Measurements from ENCODE around the gene MYPOP. TPM values are rescaled to one million over a fixed set of nuclear protein-coding genes. Genes with fewer than 3 reads are reported as not detected.

The MYPOP gene
- total RNA-seq, 2 experiments from 2014 or later = 4.5 to 4.8 TPM

GRCh38 chr19:45866400-45867176 is 35.8 kb downstream of the MYPOP start:
- peaks cover 3% of the 10 kb centered on the region for H3K36me3 Mint-ChIP-seq (ENCODE audit: low read depth)
- H3K27ac Mint-ChIP-seq = no peak overlapping the region
- intact Hi-C loops (cut with micrococcal nuclease) = loop anchor here (10.0 kb wide), 1 partner anchor 282 kb away; the partner anchor contains the start of gene OPA3
- H3K27me3 Mint-ChIP-seq (ENCODE audit: low read depth) = peaks cover 23% of the 10 kb centered on the region
- H3K9me3 Mint-ChIP-seq = no peaks in the 10 kb centered on the region
- H3K4me3 Mint-ChIP-seq = no peak overlapping the region
- H3K4me1 Mint-ChIP-seq (ENCODE audit: low read depth) = peaks cover 17% of the 10 kb centered on the region
- CTCF ChIA-PET = interaction anchor here (1.0 kb wide), 1 partner anchor 16 kb away, joined by 3 read pairs; no protein-coding TSS in a partner anchor
- DNase-seq = no peak

GRCh38 chr19:45865269-45865948 is 37.0 kb downstream of the MYPOP start:
- Mint-ChIP-seq H3K9me3 (no peaks in the 10 kb centered on the region), H3K27ac (no peak overlapping the region), H3K36me3 (ENCODE audit: low read depth) (peaks cover 3% of the 10 kb centered on the region), H3K4me3 (no peak overlapping the region), H3K4me1 (ENCODE audit: low read depth) (peaks cover 20% of the 10 kb centered on the region), H3K27me3 (ENCODE audit: low read depth) (peaks cover 23% of the 10 kb centered on the region)
- CTCF ChIA-PET = interaction anchor here (1.9 to 2.7 kb wide), 2 partner anchors 18 to 37 kb away, joined by 5 to 84 read pairs; partner anchors contain the start of genes IRF2BP1 and MYPOP
- no peak for DNase-seq
- intact Hi-C loops (cut with micrococcal nuclease) = loop anchor here (10.0 kb wide), 1 partner anchor 281 kb away; the partner anchor contains the start of gene OPA3

GRCh38 chr19:45864629-45865082 is 37.8 kb downstream of the MYPOP start:
- Mint-ChIP-seq H3K27me3 (ENCODE audit: low read depth) (peaks cover 23% of the 10 kb centered on the region), H3K4me1 (ENCODE audit: low read depth) (peaks cover 20% of the 10 kb centered on the region), H3K36me3 (ENCODE audit: low read depth) (peaks cover 3% of the 10 kb centered on the region), H3K27ac (no peak overlapping the region), H3K9me3 (no peaks in the 10 kb centered on the region), H3K4me3 (peak overlapping the region; percentile 59)
- CTCF ChIA-PET = interaction anchor here (1.2 to 2.7 kb wide), 6 partner anchors 8 to 146 kb away, joined by 3 to 84 read pairs (median 6); partner anchors contain the start of genes IRF2BP1 and MYPOP
- DNase-seq = no peak
- intact Hi-C loops (cut with micrococcal nuclease) = loop anchor here (1.0 to 10.0 kb wide), 2 partner anchors 19 to 280 kb away; partner anchors contain the start of gene OPA3

- CTCF ChIA-PET = interaction anchor here (0.6 to 2.7 kb wide), 15 partner anchors 9 to 172 kb away, joined by 3 to 84 read pairs (median 4); partner anchors contain the start of genes CCDC61, IRF2BP1, MYPOP and QPCTL
- peaks cover 7% of the 10 kb centered on the region for H3K36me3 Mint-ChIP-seq (ENCODE audit: low read depth)
- peak within 1 kb of the TSS; percentile 88 for H3K4me3 Mint-ChIP-seq
- DNase-seq = peak; percentile 67
- H3K9me3 Mint-ChIP-seq = no peaks in the 10 kb centered on the region
- peaks cover 23% of the 10 kb centered on the region for H3K27me3 Mint-ChIP-seq (ENCODE audit: low read depth)
- intact Hi-C loops (cut with micrococcal nuclease) = loop anchor here (1.0 to 10.0 kb wide), 16 partner anchors 12 to 397 kb away; partner anchors contain the start of genes CCDC61, DMWD, FBXO46 and FOSB
- peaks cover 20% of the 10 kb centered on the region for H3K4me1 Mint-ChIP-seq (ENCODE audit: low read depth)
- H3K27ac Mint-ChIP-seq = no peak within 1 kb of the TSS
Measured at GRCh38 chr19:45863840-45864628, 38.4 kb downstream of the MYPOP start, which contains the start of gene FOXA3. Gene FOXA3, plus strand, starts transcription at chr19:45864326. Its CDS starts 131 bp downstream, at chr19:45864457.

- Mint-ChIP-seq H3K36me3 (ENCODE audit: low read depth) (peaks cover 7% of the 10 kb centered on the region), H3K4me1 (ENCODE audit: low read depth) (peaks cover 20% of the 10 kb centered on the region), H3K9me3 (no peaks in the 10 kb centered on the region), H3K27me3 (ENCODE audit: low read depth) (peaks cover 23% of the 10 kb centered on the region), H3K4me3 (peak overlapping the region; percentile 88), H3K27ac (no peak overlapping the region)
- CTCF ChIA-PET = interaction anchor here (0.6 to 2.7 kb wide), 19 partner anchors 9 to 222 kb away, joined by 3 to 84 read pairs (median 4); partner anchors contain the start of genes CCDC61, IRF2BP1, MYPOP and QPCTL
- intact Hi-C loops (cut with micrococcal nuclease) = loop anchor here (1.0 to 10.0 kb wide), 15 partner anchors 13 to 397 kb away; partner anchors contain the start of genes CCDC61, DMWD, FBXO46 and FOSB
- no peak for DNase-seq
Measured at GRCh38 chr19:45863335-45863839, 39.0 kb downstream of the MYPOP start.

GRCh38 chr19:45862564-45863334 is 39.7 kb downstream of the MYPOP start, which contains the start of gene SYMPK:
Gene SYMPK, minus strand, starts transcription at chr19:45863147. Its CDS starts 8,652 bp downstream, at chr19:45854495.
- Mint-ChIP-seq H3K27me3 (ENCODE audit: low read depth) (peaks cover 23% of the 10 kb centered on the region), H3K27ac (peak within 1 kb of the TSS; percentile 94), H3K4me3 (peak within 1 kb of the TSS; percentile 88), H3K4me1 (ENCODE audit: low read depth) (peaks cover 24% of the 10 kb centered on the region), H3K9me3 (no peaks in the 10 kb centered on the region), H3K36me3 (ENCODE audit: low read depth) (peaks cover 11% of the 10 kb centered on the region)
- DNase-seq = peak; percentile 99
- CTCF ChIA-PET = interaction anchor here (0.6 to 2.7 kb wide), 15 partner anchors 9 to 221 kb away, joined by 3 to 84 read pairs (median 4); partner anchors contain the start of genes CCDC61, IRF2BP1, QPCTL and SIX5
- intact Hi-C loops (cut with micrococcal nuclease) = loop anchor here (1.0 to 10.0 kb wide), 15 partner anchors 14 to 396 kb away; partner anchors contain the start of genes CCDC61, DMWD, FBXO46 and FOSB

GRCh38 chr19:45862271-45862563 is 40.2 kb downstream of the MYPOP start:
- H3K27ac Mint-ChIP-seq = peak overlapping the region; percentile 94
- DNase-seq = no peak
- H3K27me3 Mint-ChIP-seq (ENCODE audit: low read depth) = peaks cover 23% of the 10 kb centered on the region
- intact Hi-C loops (cut with micrococcal nuclease) = loop anchor here (2.0 to 10.0 kb wide), 4 partner anchors 155 to 395 kb away; partner anchors contain the start of genes FOSB and OPA3
- H3K4me3 Mint-ChIP-seq = peak overlapping the region; percentile 88
- H3K36me3 Mint-ChIP-seq (ENCODE audit: low read depth) = peaks cover 11% of the 10 kb centered on the region
- H3K9me3 Mint-ChIP-seq = no peaks in the 10 kb centered on the region
- peaks cover 24% of the 10 kb centered on the region for H3K4me1 Mint-ChIP-seq (ENCODE audit: low read depth)
- CTCF ChIA-PET = interaction anchor here (2.2 kb wide), 1 partner anchor 133 kb away, joined by 8 read pairs; the partner anchor contains the start of gene CCDC61

GRCh38 chr19:45860359-45861259 is 41.8 kb downstream of the MYPOP start:
- Mint-ChIP-seq H3K4me1 (ENCODE audit: low read depth) (peaks cover 24% of the 10 kb centered on the region), H3K4me3 (no peak overlapping the region), H3K9me3 (no peaks in the 10 kb centered on the region), H3K27ac (no peak overlapping the region), H3K36me3 (ENCODE audit: low read depth) (peaks cover 11% of the 10 kb centered on the region), H3K27me3 (ENCODE audit: low read depth) (peaks cover 19% of the 10 kb centered on the region)
- intact Hi-C loops (cut with micrococcal nuclease) = loop anchor here (10.0 kb wide), 1 partner anchor 276 kb away; the partner anchor contains the start of gene OPA3
- CTCF ChIA-PET = no interaction called here
- no peak for DNase-seq

GRCh38 chr19:45854167-45854778 is 48.1 kb downstream of the MYPOP start:
- no peak for DNase-seq
- Mint-ChIP-seq H3K4me1 (ENCODE audit: low read depth) (peaks cover 6% of the 10 kb centered on the region), H3K4me3 (no peak overlapping the region), H3K27me3 (ENCODE audit: low read depth) (no peaks in the 10 kb centered on the region), H3K9me3 (no peaks in the 10 kb centered on the region), H3K36me3 (ENCODE audit: low read depth) (peaks cover 31% of the 10 kb centered on the region), H3K27ac (no peak overlapping the region)
- intact Hi-C loops (cut with micrococcal nuclease) = no loop called here
- CTCF ChIA-PET = interaction anchor here (1.2 kb wide), 2 partner anchors 9 to 29 kb away, joined by 3 to 4 read pairs; no protein-coding TSS in a partner anchor

Data from activated naive CD4-positive, alpha-beta T cell treated with anti-CD3 and anti-CD28 coated beads for 36 hours (primary cell).